ENCODE data around the gene CADM1. TPM values are rescaled to one million over a fixed set of nuclear protein-coding genes. Genes with fewer than 3 reads are reported as not detected.
"Not testable (repeated sequence)": the region's sequence is repeated elsewhere in the genome, so short reads cannot be mapped to it uniquely, and the experiment has no call there.

The CADM1 gene
- total RNA-seq, 4 donors from 2014 or later, result 1.2 to 2.5 (median 2.2) TPM

DNA sequence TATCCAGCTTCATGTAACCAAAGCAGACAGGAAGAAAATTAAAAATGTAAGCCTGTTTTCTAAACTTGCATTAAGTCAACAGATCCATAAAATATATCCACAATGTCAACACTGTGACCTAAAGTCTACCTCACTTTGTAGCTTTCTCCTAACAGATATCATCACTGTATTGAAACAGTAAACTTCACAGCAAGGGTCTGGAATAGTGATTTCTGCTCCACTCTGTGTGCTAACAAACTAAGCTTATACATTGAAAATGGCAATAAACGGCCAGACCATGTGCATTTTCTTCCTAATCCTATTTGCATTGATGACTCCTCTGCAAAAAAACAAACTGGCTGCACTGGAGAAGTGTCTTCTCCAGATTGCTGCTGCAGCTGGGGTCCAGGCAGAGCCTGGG lies 26.8 kb downstream of the CADM1 start:
- in situ Hi-C loops (cut with MboI; ENCODE audit: low sequenced_read_pairs in 4 of 4), result no loop called here

DNA sequence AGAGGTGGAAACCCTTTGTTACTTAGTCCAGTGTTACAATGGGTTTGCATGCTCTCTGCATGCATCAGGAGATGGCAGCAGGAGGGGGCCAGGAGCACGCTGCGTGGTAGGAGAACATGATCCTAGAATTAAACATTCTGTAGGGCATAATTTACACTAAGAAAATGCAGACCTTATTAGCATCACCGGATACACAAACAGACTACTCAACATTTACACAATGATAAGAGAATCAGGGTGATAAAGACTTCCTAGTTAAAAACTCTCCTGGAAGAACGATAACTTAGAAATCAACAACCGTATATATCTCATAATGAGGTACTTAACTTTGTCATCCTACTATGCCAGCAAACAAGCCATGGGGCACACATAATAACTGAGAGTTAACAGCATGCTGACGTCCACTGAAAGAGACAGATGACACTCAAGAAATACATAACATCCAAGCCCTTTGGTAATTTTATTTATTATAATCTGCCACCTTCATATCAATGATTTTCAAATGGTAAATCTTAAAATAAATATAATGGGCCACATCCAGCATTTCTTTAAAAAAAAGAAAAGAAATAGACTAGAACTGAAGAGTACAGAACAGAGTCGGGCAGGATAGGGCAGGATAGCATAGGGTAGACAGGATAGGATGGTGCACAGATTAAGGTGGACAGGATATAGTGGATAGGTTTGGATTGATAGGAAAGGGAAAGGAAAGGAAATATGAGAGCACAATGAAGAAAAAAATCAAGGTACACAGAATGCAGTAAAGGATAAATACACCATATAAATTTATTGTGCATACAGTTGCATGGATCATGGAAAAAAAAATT lies 27.5 kb downstream of the CADM1 start:
- no peak for ATAC-seq
- no peak for DNase-seq
- intact Hi-C loops (cut with DNase I; ENCODE audit: low total_unique reads) (no loop called here), in situ Hi-C loops (cut with MboI; ENCODE audit: low sequenced_read_pairs in 4 of 4) (no loop called here)
- TF ChIP-seq, protein P1, sequence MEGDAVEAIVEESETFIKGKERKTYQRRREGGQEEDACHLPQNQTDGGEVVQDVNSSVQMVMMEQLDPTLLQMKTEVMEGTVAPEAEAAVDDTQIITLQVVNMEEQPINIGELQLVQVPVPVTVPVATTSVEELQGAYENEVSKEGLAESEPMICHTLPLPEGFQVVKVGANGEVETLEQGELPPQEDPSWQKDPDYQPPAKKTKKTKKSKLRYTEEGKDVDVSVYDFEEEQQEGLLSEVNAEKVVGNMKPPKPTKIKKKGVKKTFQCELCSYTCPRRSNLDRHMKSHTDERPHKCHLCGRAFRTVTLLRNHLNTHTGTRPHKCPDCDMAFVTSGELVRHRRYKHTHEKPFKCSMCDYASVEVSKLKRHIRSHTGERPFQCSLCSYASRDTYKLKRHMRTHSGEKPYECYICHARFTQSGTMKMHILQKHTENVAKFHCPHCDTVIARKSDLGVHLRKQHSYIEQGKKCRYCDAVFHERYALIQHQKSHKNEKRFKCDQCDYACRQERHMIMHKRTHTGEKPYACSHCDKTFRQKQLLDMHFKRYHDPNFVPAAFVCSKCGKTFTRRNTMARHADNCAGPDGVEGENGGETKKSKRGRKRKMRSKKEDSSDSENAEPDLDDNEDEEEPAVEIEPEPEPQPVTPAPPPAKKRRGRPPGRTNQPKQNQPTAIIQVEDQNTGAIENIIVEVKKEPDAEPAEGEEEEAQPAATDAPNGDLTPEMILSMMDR (IDR thresholded peaks at IDR 0.05 in 4 of 5, conservative IDR thresholded peaks at IDR 0.05 in 1 of 5), result no peak
- Histone ChIP-seq H3K27ac (no peak overlapping the region), H3K4me1 (no peaks in the 10 kb centered on the region), H3K27me3 (no peaks in the 10 kb centered on the region), H3K9me3 (no peaks in the 10 kb centered on the region), H3K4me3 (no peak overlapping the region), H3K36me3 (no peaks in the 10 kb centered on the region)

More for the DNA sequence above, 26.8 kb downstream of the CADM1 start:
- ATAC-seq (no peak), DNase-seq (no peak)
- Histone ChIP-seq H3K4me1 (no peaks in the 10 kb centered on the region), H3K36me3 (no peaks in the 10 kb centered on the region), H3K27me3 (no peaks in the 10 kb centered on the region), H3K4me3 (no peak overlapping the region), H3K9me3 (no peaks in the 10 kb centered on the region), H3K27ac (no peak overlapping the region)
- TF ChIP-seq, protein P1 (IDR thresholded peaks at IDR 0.05 in 4 of 5, conservative IDR thresholded peaks at IDR 0.05 in 1 of 5), result no peak
- no peak for TF ChIP-seq POLR2A (IDR thresholded peaks at IDR 0.05)
- intact Hi-C loops (cut with DNase I; ENCODE audit: low total_unique reads), result no loop called here

DNA sequence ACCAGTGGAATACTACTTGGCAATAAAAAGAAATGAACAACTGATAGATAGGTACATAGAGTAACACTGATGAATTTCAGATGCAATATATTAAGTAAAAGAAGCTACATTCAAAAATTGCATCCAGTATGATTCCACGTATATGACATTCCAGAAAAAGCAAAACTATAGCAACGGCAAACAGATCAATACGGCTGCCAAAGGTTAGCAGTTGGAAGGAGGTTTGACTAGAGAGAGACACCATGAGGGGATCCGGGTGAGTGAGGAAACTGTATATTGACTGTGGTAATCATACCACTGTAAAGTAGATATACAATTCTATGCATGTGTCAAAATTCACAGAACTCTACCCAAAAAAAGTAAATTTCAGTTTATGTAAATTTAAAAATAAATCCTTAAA lies 28.7 kb downstream of the CADM1 start:
- in situ Hi-C loops (cut with MboI; ENCODE audit: low sequenced_read_pairs in 4 of 4), result no loop called here
- H3K27ac ChIP-seq, result no peak overlapping the region
- H3K9me3 ChIP-seq, result no peaks in the 10 kb centered on the region
- intact Hi-C loops (cut with DNase I; ENCODE audit: low total_unique reads), result no loop called here
- no peak for DNase-seq
- H3K27me3 ChIP-seq, result no peaks in the 10 kb centered on the region
- H3K4me3 ChIP-seq, result no peak overlapping the region
- H3K4me1 ChIP-seq, result no peaks in the 10 kb centered on the region
- ATAC-seq, result no peak
- no peaks in the 10 kb centered on the region for H3K36me3 ChIP-seq
- TF ChIP-seq POLR2A (IDR thresholded peaks at IDR 0.05), result no peak
- TF ChIP-seq, protein P1 (IDR thresholded peaks at IDR 0.05 in 4 of 5, conservative IDR thresholded peaks at IDR 0.05 in 1 of 5), result no peak

DNA sequence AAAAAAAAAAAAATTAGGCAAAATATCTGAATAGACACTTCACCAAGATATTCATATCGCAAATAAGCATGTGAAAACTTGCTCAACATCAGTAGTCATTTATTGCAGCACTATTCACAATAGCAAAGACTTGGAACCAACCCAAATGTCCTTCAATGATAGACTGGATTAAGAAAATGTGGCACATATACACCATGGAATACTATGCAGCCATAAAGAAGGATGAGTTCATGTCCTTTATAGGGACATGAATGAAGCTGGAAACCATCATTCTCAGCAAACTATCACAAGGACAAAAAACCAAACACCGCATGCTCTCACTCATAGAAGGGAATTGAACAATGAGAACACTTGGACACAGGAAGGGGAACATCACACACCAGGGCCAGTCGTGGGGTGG lies 29.9 kb downstream of the CADM1 start:
- H3K4me3 ChIP-seq, result not testable (repeated sequence)

DNA sequence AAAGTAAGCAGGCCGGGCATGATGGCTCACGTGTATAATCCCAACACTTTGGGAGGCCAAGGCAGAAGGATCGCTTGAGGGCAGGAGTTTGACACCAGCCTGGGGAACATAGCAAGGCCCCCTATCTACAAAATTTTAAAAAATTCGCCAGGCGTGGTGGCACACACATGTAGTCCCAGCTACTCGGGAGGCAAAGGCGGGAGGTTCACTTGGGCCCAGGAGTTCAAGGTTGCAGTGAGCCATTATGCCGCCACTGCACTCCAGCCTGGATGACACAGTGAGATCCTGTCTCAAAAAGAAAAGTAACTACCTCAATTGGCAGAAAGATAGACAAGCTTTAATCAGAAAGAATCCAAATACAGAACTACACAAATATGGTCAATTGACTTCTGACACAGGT lies 31.0 kb downstream of the CADM1 start:
- ATAC-seq (no peak), DNase-seq (no peak)
- H3K36me3 ChIP-seq, result no peaks in the 10 kb centered on the region
- intact Hi-C loops (cut with DNase I; ENCODE audit: low total_unique reads) (no loop called here), in situ Hi-C loops (cut with MboI; ENCODE audit: low sequenced_read_pairs in 4 of 4) (no loop called here)
- H3K4me1 ChIP-seq, result no peaks in the 10 kb centered on the region
- no peak for TF ChIP-seq POLR2A (IDR thresholded peaks at IDR 0.05)
- TF ChIP-seq, protein P1 (IDR thresholded peaks at IDR 0.05 in 4 of 5, conservative IDR thresholded peaks at IDR 0.05 in 1 of 5), result no peak
- no peaks in the 10 kb centered on the region for H3K9me3 ChIP-seq
- no peak overlapping the region for H3K27ac ChIP-seq
- no peak overlapping the region for H3K4me3 ChIP-seq
- H3K27me3 ChIP-seq, result no peaks in the 10 kb centered on the region

More for the DNA sequence above, 29.9 kb downstream of the CADM1 start:
- intact Hi-C loops (cut with DNase I; ENCODE audit: low total_unique reads); H3K9me3 ChIP-seq; DNase-seq; ATAC-seq; in situ Hi-C loops (cut with MboI; ENCODE audit: low sequenced_read_pairs in 4 of 4); H3K36me3 ChIP-seq; H3K27me3 ChIP-seq; H3K27ac ChIP-seq; H3K4me1 ChIP-seq: not testable (repeated sequence)

All from gastrocnemius medialis (tissue), 4 donors.